Endothelial cell of umbilical vein (primary cell): ENCODE data around the gene GRID1. TPM values are rescaled to one million over a fixed set of nuclear protein-coding genes. Genes with fewer than 3 reads are reported as not detected.

Experiments used
- BruUV-seq: library from RNA; stranded (reverse); fragments of 400-500 nt; replicated peaks from 2 replicates; lab custom pipeline; 2021; lab: Mats Ljungman, UMichigan
- CTCF ChIA-PET: fragments of 300-600, 350-600 bp; sonication (Branson Sonifier 250); formaldehyde crosslinking; loops from one replicate; lab custom pipeline; 2021; ENCODE audit warnings: antibody characterized with exemption, inconsistent platforms; lab: Charles Lee
- POLR2A ChIA-PET: fragments of 300-600, 350-600 bp; sonication (Branson Sonifier 250); formaldehyde crosslinking; loops from one replicate; lab custom pipeline; 2021; ENCODE audit warnings: antibody characterized with exemption, inconsistent platforms; lab: Charles Lee
- DNase-seq: peaks from one replicate; pipeline ENCODE4 v3.0.0-alpha.2; 2011; ENCODE audit warnings: low read depth, low spot score
- FAIRE-seq: peaks from 2 replicates; lab custom pipeline; 2011; peaks lifted over from hg19 to GRCh38; lab: Jason Lieb, UNC
- H2AFZ ChIP-seq: 2 replicates; pipeline ENCODE4 v1.6.0; 2012; ENCODE audit warnings: low read depth, low read length, control low read depth, inconsistent platforms
- H3K27ac ChIP-seq: 2 replicates; pipeline ENCODE4 v1.5.1; 2011; ENCODE audit warnings: low read depth, mild to moderate bottlenecking, control low read depth, low read length, moderate library complexity; ENCODE audit not compliant: insufficient read depth
- H3K27me3 ChIP-seq, 2 experiments: 2 replicates each; pipeline versions ENCODE4 v1.6.0 to v1.6.1; 2011; ENCODE audit warnings: low read length in 2 of 2, mixed read lengths in 1 of 2; ENCODE audit not compliant: control insufficient read depth in 2 of 2, insufficient read depth in 2 of 2
- H3K36me3 ChIP-seq, 2 experiments: 2 replicates in 1 of 2; 3 replicates in 1 of 2; pipeline ENCODE4 v1.5.1; 2011; ENCODE audit warnings: low read length in 2 of 2, mild to moderate bottlenecking in 1 of 2, moderate library complexity in 1 of 2; ENCODE audit not compliant: control insufficient read depth in 2 of 2, insufficient read depth in 2 of 2; ENCODE audit errors: extremely low read depth in 1 of 2
- H3K4me1 ChIP-seq: 3 replicates; pipeline ENCODE4 v1.5.1; 2011; ENCODE audit warnings: mild to moderate bottlenecking, low read length; ENCODE audit not compliant: control insufficient read depth, insufficient read depth; ENCODE audit errors: extremely low read depth
- H3K4me2 ChIP-seq: 2 replicates; pipeline ENCODE4 v1.6.1; 2011; ENCODE audit warnings: low read length, control low read depth, mixed read lengths; ENCODE audit not compliant: insufficient read depth
- H3K4me3 ChIP-seq, 3 experiments: fragments of 200-600 bp in 1 of 3; sonication (generic), shearing (Covaris generic) in 1 of 3; replicated peaks in 1 of 3; 2 replicates each; pipeline ENCODE4 v1.5.1; 2011 to 2016; ENCODE audit warnings: control low read depth in 3 of 3, low read length in 3 of 3, mild to moderate bottlenecking in 2 of 3, inconsistent platforms in 1 of 3, low read depth in 1 of 3, moderate library complexity in 1 of 3; ENCODE audit not compliant: insufficient read depth in 1 of 3
- H3K79me2 ChIP-seq: 2 replicates; pipeline ENCODE4 v1.6.0; 2012; ENCODE audit warnings: low read length, inconsistent platforms; ENCODE audit not compliant: control insufficient read depth, insufficient read depth
- H3K9ac ChIP-seq: replicated peaks from 2 replicates; pipeline ENCODE3; 2011; ENCODE audit warnings: low read length, control low read depth; ENCODE audit not compliant: insufficient read depth; ENCODE audit errors: extremely low read depth
- H3K9me1 ChIP-seq: replicated peaks from 3 replicates; pipeline ENCODE4 v1.6.0; 2011; ENCODE audit warnings: mild to moderate bottlenecking, low read length; ENCODE audit not compliant: control insufficient read depth, insufficient read depth; ENCODE audit errors: extremely low read depth
- H3K9me3 ChIP-seq: replicated peaks from 2 replicates; pipeline ENCODE4 v1.5.1; 2012; ENCODE audit warnings: low read length, inconsistent platforms; ENCODE audit not compliant: control insufficient read depth, insufficient read depth
- H4K20me1 ChIP-seq: replicated peaks from 2 replicates; pipeline ENCODE3; 2011; ENCODE audit warnings: mild to moderate bottlenecking, low read length; ENCODE audit not compliant: control insufficient read depth, insufficient read depth; ENCODE audit errors: extremely low read depth
- EZH2 ChIP-seq: IDR thresholded peaks from 2 replicates; pipeline ENCODE4 v1.6.1; 2012; ENCODE audit warnings: borderline replicate concordance, low read depth, mild to moderate bottlenecking, moderate library complexity, low read length, inconsistent platforms; ENCODE audit not compliant: severe bottlenecking
- FOS ChIP-seq: IDR thresholded peaks from 2 replicates; pipeline ENCODE4 v1.6.1; 2011; ENCODE audit warnings: mild to moderate bottlenecking, low read length, moderate library complexity, borderline replicate concordance; ENCODE audit not compliant: insufficient read depth
- GATA2 ChIP-seq: IDR thresholded peaks from 2 replicates; pipeline ENCODE4 v1.7.0; 2011; ENCODE audit warnings: low read depth, mild to moderate bottlenecking, moderate library complexity, mixed read lengths, low read length; ENCODE audit not compliant: insufficient read length, insufficient read depth
- MAX ChIP-seq: IDR thresholded peaks from 2 replicates; pipeline ENCODE4 v1.6.1; 2011; ENCODE audit not compliant: insufficient read depth, insufficient read length
- MYC ChIP-seq: IDR thresholded peaks from one replicate; pipeline ENCODE4 v1.6.1; 2011; ENCODE audit warnings: mild to moderate bottlenecking, low read depth, low read length
- POLR2A ChIP-seq: IDR thresholded peaks from 2 replicates; pipeline ENCODE4 v1.6.1; 2012; ENCODE audit warnings: low read depth, mild to moderate bottlenecking, control low read depth, low read length
- POLR2AphosphoS5 ChIP-seq: IDR thresholded peaks from 2 replicates; pipeline ENCODE4 v1.6.1; 2012; ENCODE audit warnings: low read depth, mild to moderate bottlenecking, control low read depth, low read length, moderate library complexity; ENCODE audit not compliant: insufficient read depth
- dilution Hi-C: fragments of 300-500 bp; cut with MboI; formaldehyde crosslinking; loops from one replicate; pipeline ENCODE4 v1.15.0; 2019; ENCODE audit warnings: low sequenced_read_pairs; ENCODE audit not compliant: extremely low pct_ligation_motif_present
- intact Hi-C: fragments of 100-400 bp; cut with micrococcal nuclease; formaldehyde crosslinking; loops from one replicate; pipeline ENCODE4 v1.10.0; 2022
- polyA plus RNA-seq, 4 experiments: library from polyadenylated mRNA; depleted of rRNA in 3 of 4; stranded (reverse) in 3 of 4; unstranded in 1 of 4; fragments of >200 nt; gene quantifications; 2 replicates each; pipeline versions ENCODE4 v1.2.1 to v1.2.3, GENCODE V29; 2011 to 2012; ENCODE audit warnings: missing spikeins in 1 of 4
- total RNA-seq: library from RNA; stranded (reverse); gene quantifications from 2 replicates; pipeline ENCODE4 v1.2.3, GENCODE V29; 2021

GRID1 gene
- total and polyA plus RNA-seq, 2 donors (not counting 3 experiments of a cell fraction or from before 2014, with no cell fraction given), result not detected

GRCh38 chr10:86064931-86065662 lies 301.5 kb downstream of the GRID1 start:
- Histone ChIP-seq H3K9ac (no peak overlapping the region), H3K4me1 (no peaks in the 10 kb centered on the region), H4K20me1 (no peaks in the 10 kb centered on the region), H3K27ac (no peak overlapping the region), H3K79me2 (no peaks in the 10 kb centered on the region), H2AFZ (no peak overlapping the region), H3K4me2 (no peak overlapping the region), H3K9me3 (no peaks in the 10 kb centered on the region), H3K36me3 (no peaks in the 10 kb centered on the region), H3K9me1 (no peaks in the 10 kb centered on the region), H3K4me3 (no peak overlapping the region), H3K27me3 (no peaks in the 10 kb centered on the region)
- CTCF ChIA-PET, result no interaction called here
- TF ChIP-seq EZH2 (no peak), POLR2AphosphoS5 (no peak), FOS (no peak)
- FAIRE-seq (no peak), DNase-seq (no peak)
- intact Hi-C loops, result no loop called here
- dilution Hi-C loops, result no loop called here
- POLR2A ChIA-PET, result no interaction called here
- no TSS peak for BruUV-seq

- intact Hi-C loops (no loop called here), dilution Hi-C loops (no loop called here)
- Histone ChIP-seq H3K9ac (no peak overlapping the region), H3K27me3 (no peaks in the 10 kb centered on the region), H3K36me3 (no peaks in the 10 kb centered on the region), H3K4me2 (no peak overlapping the region), H3K4me3 (no peak overlapping the region), H3K9me1 (no peaks in the 10 kb centered on the region), H3K79me2 (no peaks in the 10 kb centered on the region), H3K4me1 (no peaks in the 10 kb centered on the region), H3K27ac (no peak overlapping the region), H2AFZ (no peak overlapping the region), H3K9me3 (no peaks in the 10 kb centered on the region), H4K20me1 (no peaks in the 10 kb centered on the region)
- no TSS peak for BruUV-seq
- ChIA-PET POLR2A (no interaction called here), CTCF (no interaction called here)
- DNase-seq (no peak), FAIRE-seq (no peak)
- TF ChIP-seq MAX (no peak), EZH2 (no peak), FOS (no peak), GATA2 (no peak), POLR2A (no peak), MYC (no peak)
These were observed 302.4 kb downstream of the GRID1 start for GRCh38 chr10:86064219-86064618.
